Gastrocnemius medialis (tissue), 4 donors: ENCODE data around the gene COL6A3. TPM values are rescaled to one million over a fixed set of nuclear protein-coding genes. Genes with fewer than 3 reads are reported as not detected.

ENCODE experiments used
- ATAC-seq, 2 donors: fragments of 150-250 bp; one replicate each; pipeline ENCODE4 v1.9.1; 2016
- DNase-seq, 2 donors: peaks; one replicate each; pipeline ENCODE4 v3.0.0-alpha.2; 2019
- H3K27ac ChIP-seq, 4 donors: fragments of 200-600 bp; sonication (generic); 1 replicate in 1 of 4; 2 replicates in 3 of 4; pipeline ENCODE4 v1.5.1; 2016 to 2018; ENCODE audit warnings: mild to moderate bottlenecking in 2 of 4, moderate library complexity in 1 of 4
- H3K27me3 ChIP-seq, 3 donors: fragments of 200-600 bp; sonication (generic) in 2 of 3; 1 replicate in 1 of 3; 2 replicates in 2 of 3; pipeline versions ENCODE4 v1.5.1 to v1.6.0; 2016 to 2019; ENCODE audit warnings: mild to moderate bottlenecking in 1 of 3, moderate library complexity in 1 of 3
- H3K36me3 ChIP-seq, 2 donors: fragments of 200-600 bp; sonication (generic) in 1 of 2; one replicate each; pipeline ENCODE4 v1.5.1; 2017 to 2018
- H3K4me1 ChIP-seq, 2 donors: fragments of 200-600 bp; sonication (generic) in 1 of 2; one replicate each; pipeline ENCODE4 v1.5.1; 2016 to 2017; ENCODE audit warnings: mild to moderate bottlenecking in 2 of 2
- H3K4me3 ChIP-seq, 4 donors: fragments of 200-600 bp; sonication (generic) in 3 of 4; 1 replicate in 1 of 4; 2 replicates in 3 of 4; pipeline ENCODE4 v1.5.1; 2016 to 2019; ENCODE audit warnings: mild to moderate bottlenecking in 2 of 4
- H3K9me3 ChIP-seq, 3 donors: fragments of 200-600 bp; sonication (generic) in 2 of 3; 1 replicate in 1 of 3; 2 replicates in 2 of 3; pipeline ENCODE4 v1.5.1; 2016 to 2019
- POLR2A ChIP-seq, 2 donors: fragments of 450-650 bp; IDR thresholded peaks; one replicate each; pipeline ENCODE4 v1.6.1; 2017; ENCODE audit warnings: antibody characterized with exemption in 2 of 2, mild to moderate bottlenecking in 2 of 2, moderate library complexity in 2 of 2
- in situ Hi-C, 4 donors: fragments of 200-750 bp; cut with MboI; loops; one replicate each; pipeline versions ENCODE4 v1.15.0 to v1.8.0; 2017; ENCODE audit warnings: low sequenced_read_pairs in 4 of 4
- intact Hi-C: fragments of 100-400 bp; cut with DNase I; formaldehyde crosslinking; loops from one replicate; pipeline ENCODE4 v1.15.1; 2023; ENCODE audit warnings: low total_unique reads
- total RNA-seq, 4 donors: library from RNA; depleted of rRNA; stranded (reverse); fragments of >200 nt; gene quantifications; one replicate each; pipeline versions ENCODE4 v1.1.0 to v1.2.3, GENCODE V29; 2016
- TF ChIP-seq, protein P1 (sequence below), 5 experiments: fragments of 450-650 bp in 3 of 5; fragments of 200-600 bp in 2 of 5; sonication (generic) in 2 of 5; IDR thresholded peaks in 4 of 5; conservative IDR thresholded peaks in 1 of 5; 1 replicate in 4 of 5; 2 replicates in 1 of 5; pipeline ENCODE4 v1.5.1; 2016 to 2019; ENCODE audit warnings: antibody characterized with exemption in 5 of 5, mild to moderate bottlenecking in 3 of 5, moderate library complexity in 3 of 5

The COL6A3 gene
- total RNA-seq, 4 donors from 2014 or later = 45.3 to 150 (median 108) TPM

DNA sequence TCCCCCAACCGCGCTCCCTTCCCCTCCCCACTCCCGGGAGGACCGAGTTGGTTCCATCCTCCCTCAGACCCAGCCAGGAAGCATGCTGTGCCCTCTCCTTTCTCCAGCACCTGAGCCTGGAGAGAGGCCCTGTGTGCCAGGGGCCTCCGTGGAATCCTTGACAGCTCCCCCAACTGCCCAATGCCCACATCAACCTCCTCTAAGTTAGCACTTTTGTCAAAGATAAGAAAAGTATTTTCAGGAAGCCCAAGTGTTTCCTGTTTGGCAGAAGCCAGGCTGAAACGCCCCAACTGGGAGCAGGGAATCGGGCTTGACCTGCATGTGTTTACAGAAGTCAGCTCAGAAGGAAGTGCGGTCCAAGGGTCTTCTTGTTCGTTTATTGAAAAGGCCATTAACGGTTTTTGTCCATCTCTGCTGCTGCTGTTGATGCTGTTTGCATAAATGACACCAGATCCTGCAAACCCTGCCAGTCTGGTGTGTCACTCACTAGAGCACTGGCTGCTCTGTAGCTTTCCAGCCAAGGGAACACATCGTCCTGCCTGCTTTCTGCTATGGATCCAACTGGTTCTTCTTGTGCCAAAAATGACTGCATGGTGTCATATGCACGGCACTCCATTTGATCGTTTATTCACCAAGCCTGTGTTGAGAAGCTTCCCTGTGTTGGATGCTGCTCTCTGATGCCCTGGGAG lies 35.4 kb upstream of the COL6A3 start:
- H3K27me3 ChIP-seq = no peaks in the 10 kb centered on the region
- no peaks in the 10 kb centered on the region for H3K36me3 ChIP-seq
- H3K4me3 ChIP-seq = peak overlapping the region; percentile 12 to 52 (median 46)
- H3K4me1 ChIP-seq = peaks cover 30 to 43% of the 10 kb centered on the region in 2 donors
- no peaks in the 10 kb centered on the region for H3K9me3 ChIP-seq
- in situ Hi-C loops = no loop called here
- TF ChIP-seq, protein P1, sequence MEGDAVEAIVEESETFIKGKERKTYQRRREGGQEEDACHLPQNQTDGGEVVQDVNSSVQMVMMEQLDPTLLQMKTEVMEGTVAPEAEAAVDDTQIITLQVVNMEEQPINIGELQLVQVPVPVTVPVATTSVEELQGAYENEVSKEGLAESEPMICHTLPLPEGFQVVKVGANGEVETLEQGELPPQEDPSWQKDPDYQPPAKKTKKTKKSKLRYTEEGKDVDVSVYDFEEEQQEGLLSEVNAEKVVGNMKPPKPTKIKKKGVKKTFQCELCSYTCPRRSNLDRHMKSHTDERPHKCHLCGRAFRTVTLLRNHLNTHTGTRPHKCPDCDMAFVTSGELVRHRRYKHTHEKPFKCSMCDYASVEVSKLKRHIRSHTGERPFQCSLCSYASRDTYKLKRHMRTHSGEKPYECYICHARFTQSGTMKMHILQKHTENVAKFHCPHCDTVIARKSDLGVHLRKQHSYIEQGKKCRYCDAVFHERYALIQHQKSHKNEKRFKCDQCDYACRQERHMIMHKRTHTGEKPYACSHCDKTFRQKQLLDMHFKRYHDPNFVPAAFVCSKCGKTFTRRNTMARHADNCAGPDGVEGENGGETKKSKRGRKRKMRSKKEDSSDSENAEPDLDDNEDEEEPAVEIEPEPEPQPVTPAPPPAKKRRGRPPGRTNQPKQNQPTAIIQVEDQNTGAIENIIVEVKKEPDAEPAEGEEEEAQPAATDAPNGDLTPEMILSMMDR (IDR thresholded peaks at IDR 0.05 in 4 of 5, conservative IDR thresholded peaks at IDR 0.05 in 1 of 5) = no peak
- TF ChIP-seq POLR2A (IDR thresholded peaks at IDR 0.05) = peak in 1 of 2 donors; percentile 76
- DNase-seq (peak; percentile 94 to 96), ATAC-seq (peak; percentile 98 to 99)
- intact Hi-C loops = loop anchor here (2.0 kb wide), 1 partner anchor 25 kb away; no protein-coding TSS in a partner anchor
- peak overlapping the region; percentile 90 to 99 (median 94) for H3K27ac ChIP-seq

DNA sequence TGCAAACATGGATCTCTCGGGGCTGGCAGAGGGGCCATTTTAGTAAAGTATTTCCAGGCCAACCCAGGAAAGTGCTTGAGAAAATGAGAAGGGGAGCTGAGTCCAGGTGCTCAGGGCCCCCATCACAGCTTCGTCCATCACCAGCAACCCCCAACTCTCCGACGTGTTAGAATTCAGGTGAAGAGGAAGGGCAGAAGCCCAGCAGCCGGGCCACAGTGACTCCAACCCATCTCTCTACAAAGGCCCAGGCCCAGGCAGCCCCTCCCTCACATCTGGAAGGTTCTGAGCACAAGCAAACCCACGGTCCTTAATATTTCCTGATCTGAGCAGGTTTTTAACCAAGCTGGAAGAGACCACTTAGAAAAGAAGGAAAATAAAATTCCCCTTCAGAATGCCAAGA lies 34.7 kb upstream of the COL6A3 start:
- intact Hi-C loops (loop anchor here (2.0 kb wide), 1 partner anchor 24 kb away; no protein-coding TSS in a partner anchor), in situ Hi-C loops (no loop called here)
- Histone ChIP-seq H3K9me3 (no peaks in the 10 kb centered on the region), H3K4me1 (peaks cover 29 to 38% of the 10 kb centered on the region in 2 donors), H3K27ac (peak overlapping the region; percentile 90 to 99 (median 94)), H3K4me3 (peak overlapping the region in 1 of 4 donors; percentile 43), H3K27me3 (no peaks in the 10 kb centered on the region), H3K36me3 (no peaks in the 10 kb centered on the region)
- no peak for DNase-seq
- TF ChIP-seq, protein P1 (IDR thresholded peaks at IDR 0.05 in 4 of 5, conservative IDR thresholded peaks at IDR 0.05 in 1 of 5) = no peak
- TF ChIP-seq POLR2A (IDR thresholded peaks at IDR 0.05) = no peak
- no peak for ATAC-seq

DNA sequence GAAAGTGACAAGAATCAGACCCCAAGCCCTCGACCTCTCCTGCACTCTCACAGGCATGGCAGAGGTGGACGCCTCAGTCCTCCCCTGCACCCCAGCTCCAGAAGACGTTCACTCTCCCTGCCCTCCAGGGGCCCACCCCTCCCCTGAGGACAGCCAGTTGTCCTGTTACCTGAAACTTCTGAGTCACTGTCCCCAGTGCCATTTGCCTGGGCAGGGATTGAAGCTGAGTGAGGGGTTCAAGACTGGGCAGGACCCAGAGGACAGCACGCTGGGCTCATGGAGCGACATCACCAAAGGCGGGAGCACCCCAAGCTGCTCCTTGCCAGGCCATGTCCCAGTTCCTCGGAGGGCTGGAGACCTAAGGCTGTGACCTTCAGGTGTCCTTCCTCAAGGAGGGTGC lies 34.2 kb upstream of the COL6A3 start:
- Histone ChIP-seq H3K9me3 (no peaks in the 10 kb centered on the region), H3K36me3 (no peaks in the 10 kb centered on the region), H3K4me1 (peaks cover 26 to 38% of the 10 kb centered on the region in 2 donors), H3K4me3 (no peak overlapping the region), H3K27ac (peak overlapping the region; percentile 90 to 99 (median 94)), H3K27me3 (no peaks in the 10 kb centered on the region)
- in situ Hi-C loops (no loop called here), intact Hi-C loops (loop anchor here (2.0 kb wide), 1 partner anchor 23 kb away; no protein-coding TSS in a partner anchor)
- ATAC-seq = no peak
- DNase-seq = peak in 1 of 2 donors; percentile 45
- no peak for TF ChIP-seq POLR2A (IDR thresholded peaks at IDR 0.05)
- TF ChIP-seq, protein P1 (IDR thresholded peaks at IDR 0.05 in 4 of 5, conservative IDR thresholded peaks at IDR 0.05 in 1 of 5) = no peak

DNA sequence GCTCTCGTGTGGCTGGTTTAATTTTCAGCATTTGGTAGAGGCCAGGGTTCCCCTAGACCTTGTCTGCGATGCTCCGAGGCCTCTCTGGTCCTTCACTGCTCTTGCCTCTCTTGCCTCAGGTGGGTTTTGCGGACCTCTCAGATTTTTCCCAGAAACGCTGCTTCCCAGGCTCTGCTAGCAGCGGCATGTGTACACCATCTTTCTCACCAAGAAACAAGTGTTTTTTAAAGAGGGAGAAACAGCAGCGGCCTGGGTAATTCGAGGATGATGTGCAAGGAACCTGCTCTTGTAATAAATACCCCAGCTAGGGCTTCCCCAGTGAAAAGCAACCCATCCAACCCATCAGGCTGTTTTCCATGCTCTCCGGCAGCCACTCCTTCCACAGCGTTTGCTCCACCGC lies 33.5 kb upstream of the COL6A3 start:
- in situ Hi-C loops (no loop called here), intact Hi-C loops (loop anchor here (1.0 kb wide), 1 partner anchor 355 kb away; no protein-coding TSS in a partner anchor)
- DNase-seq = no peak
- peak overlapping the region in 2 of 4 donors; percentile 90 to 99 for H3K27ac ChIP-seq
- no peak overlapping the region for H3K4me3 ChIP-seq
- TF ChIP-seq, protein P1 (IDR thresholded peaks at IDR 0.05 in 4 of 5, conservative IDR thresholded peaks at IDR 0.05 in 1 of 5) = no peak
- TF ChIP-seq POLR2A (IDR thresholded peaks at IDR 0.05) = no peak
- no peaks in the 10 kb centered on the region for H3K36me3 ChIP-seq
- ATAC-seq = no peak
- H3K9me3 ChIP-seq = no peaks in the 10 kb centered on the region
- peaks cover 26 to 38% of the 10 kb centered on the region in 2 donors for H3K4me1 ChIP-seq
- H3K27me3 ChIP-seq = no peaks in the 10 kb centered on the region
